Measurements from ENCODE around the gene PLEKHF1. TPM values are rescaled to one million over a fixed set of nuclear protein-coding genes. Genes with fewer than 3 reads are reported as not detected.

Gene PLEKHF1
- total RNA-seq, 1 experiment from 2014 or later = 5.5 TPM

DNA sequence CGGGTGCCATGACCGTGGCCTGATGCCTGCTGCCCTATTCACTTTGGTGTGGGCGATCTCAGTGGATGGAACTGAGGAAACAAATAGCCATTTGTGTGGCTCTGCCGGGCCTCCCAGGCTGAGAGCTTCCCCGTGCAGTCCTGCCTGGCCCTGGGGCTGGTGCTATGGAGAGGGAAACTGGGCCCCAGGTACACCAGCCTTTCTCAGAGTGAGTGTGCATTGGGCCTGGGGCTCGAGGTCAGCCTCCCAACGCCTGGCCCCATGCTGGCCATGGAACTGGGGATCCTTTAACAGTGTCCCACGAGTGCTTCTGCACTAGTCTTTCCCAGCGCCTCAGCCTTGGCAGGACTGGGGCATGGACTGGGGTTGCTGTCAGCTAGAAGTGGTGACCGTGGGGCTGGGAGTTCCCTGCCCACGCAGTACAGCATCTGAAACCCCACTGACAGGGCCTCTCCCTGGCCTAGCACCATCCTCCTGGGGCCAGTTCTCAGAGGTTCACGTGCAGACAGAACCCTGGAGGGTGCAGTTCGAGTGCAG, 10.5 kb downstream of the PLEKHF1 start:
- H4K20me1 ChIP-seq (ENCODE audit: insufficient read depth) = no peaks in the 10 kb centered on the region
- no peaks in the 10 kb centered on the region; a peak in 1 of 4 replicates for H3K36me3 ChIP-seq (ENCODE audit: control insufficient read depth in 1 of 2, insufficient read depth in 2 of 2, low read length in 2 of 2)
- ChIA-PET POLR2A (no interaction called here), CTCF (no interaction called here), RAD21 (ENCODE audit: low non-redundant PET in 1 of 2, low total read pairs in 2 of 2, uncharacterized antibody in 2 of 2, unreplicated experiment in 2 of 2) (no interaction called here)
- no peaks in the 10 kb centered on the region for H3K9me2 ChIP-seq (ENCODE audit: insufficient read depth)
- H3K4me2 ChIP-seq (ENCODE audit: low read length) = no peak overlapping the region
- BruUV-seq (replicated peaks) = no TSS peak
- intact Hi-C loops (cut with micrococcal nuclease) = no loop called here
- no peak for TF ChIP-seq YY1 (IDR thresholded peaks at IDR 0.05; ENCODE audit: extremely low read depth, insufficient replicate concordance, low read depth, low read length)
- H2AFZ ChIP-seq (ENCODE audit: low read depth, low read length, poor library complexity, severe bottlenecking) = no peak overlapping the region
- ATAC-seq = no peak
- H3K27ac ChIP-seq (ENCODE audit: low read depth, low read length) = no peak overlapping the region
- H3K4me1 ChIP-seq (ENCODE audit: control insufficient read depth in 1 of 2, insufficient read depth in 2 of 2, low read length in 2 of 2) = peaks cover 0 to 8% of the 10 kb centered on the region in 2 experiments; a peak in 2 of 4 replicates
- H3K9ac ChIP-seq (ENCODE audit: low read length) = no peak overlapping the region
- H3K4me3 ChIP-seq (replicated peaks in 1 of 2; ENCODE audit: low read depth in 1 of 2, low read length in 2 of 2) = no peak overlapping the region
- no peaks in the 10 kb centered on the region for H3K27me3 ChIP-seq (ENCODE audit: insufficient read depth, low read length)
- peaks cover 10% of the 10 kb centered on the region; the same call in 1 of the 2 replicates for H3K79me2 ChIP-seq (ENCODE audit: insufficient read depth, low read length)
- H3K9me3 ChIP-seq (ENCODE audit: control insufficient read depth in 1 of 2, insufficient read depth in 1 of 2, low read depth in 1 of 2, low read length in 2 of 2) = no peaks in the 10 kb centered on the region
- DNase-seq (ENCODE audit: low read depth, low spot score) = no peak

DNA sequence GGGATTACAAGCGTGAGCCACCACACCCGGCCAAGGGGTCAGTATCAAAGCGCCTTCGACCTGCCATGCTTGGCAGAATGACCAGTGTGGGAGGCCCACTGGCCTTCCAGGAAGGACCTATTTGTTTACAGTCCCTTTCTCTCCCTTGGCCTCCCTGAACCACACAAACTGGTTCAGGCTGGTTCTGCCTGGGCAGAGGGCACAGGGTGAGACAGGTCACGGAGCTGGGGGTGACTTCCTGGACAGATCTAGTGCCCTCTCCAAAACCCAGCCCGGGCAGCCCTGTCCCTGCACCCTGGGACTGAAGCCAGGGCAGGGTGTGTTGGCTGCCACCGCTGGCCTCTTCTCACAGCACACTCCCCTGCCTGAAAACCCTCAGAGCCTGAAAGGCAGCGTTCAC, 11.3 kb downstream of the PLEKHF1 start:
- Histone ChIP-seq H3K9me2 (ENCODE audit: insufficient read depth) (no peaks in the 10 kb centered on the region), H3K4me2 (ENCODE audit: low read length) (no peak overlapping the region), H3K9me3 (ENCODE audit: control insufficient read depth in 1 of 2, insufficient read depth in 1 of 2, low read depth in 1 of 2, low read length in 2 of 2) (no peaks in the 10 kb centered on the region), H3K27me3 (ENCODE audit: insufficient read depth, low read length) (no peaks in the 10 kb centered on the region), H4K20me1 (ENCODE audit: insufficient read depth) (no peaks in the 10 kb centered on the region), H3K4me1 (ENCODE audit: control insufficient read depth in 1 of 2, insufficient read depth in 2 of 2, low read length in 2 of 2) (peaks cover 0 to 4% of the 10 kb centered on the region in 2 experiments; a peak in 2 of 4 replicates), H3K9ac (ENCODE audit: low read length) (no peak overlapping the region), H3K36me3 (ENCODE audit: control insufficient read depth in 1 of 2, insufficient read depth in 2 of 2, low read length in 2 of 2) (no peaks in the 10 kb centered on the region; a peak in 1 of 4 replicates), H2AFZ (ENCODE audit: low read depth, low read length, poor library complexity, severe bottlenecking) (no peak overlapping the region), H3K4me3 (replicated peaks in 1 of 2; ENCODE audit: low read depth in 1 of 2, low read length in 2 of 2) (no peak overlapping the region), H3K27ac (ENCODE audit: low read depth, low read length) (no peak overlapping the region), H3K79me2 (ENCODE audit: insufficient read depth, low read length) (peaks cover 7% of the 10 kb centered on the region; the same call in 1 of the 2 replicates)
- CTCF ChIA-PET = no interaction called here
- intact Hi-C loops (cut with micrococcal nuclease) = no loop called here
- BruUV-seq (replicated peaks) = no TSS peak
- DNase-seq (ENCODE audit: low read depth, low spot score) = no peak
- no peak for ATAC-seq
- POLR2A ChIA-PET = no interaction called here
- RAD21 ChIA-PET (ENCODE audit: low non-redundant PET in 1 of 2, low total read pairs in 2 of 2, uncharacterized antibody in 2 of 2, unreplicated experiment in 2 of 2) = no interaction called here
- TF ChIP-seq RAD21 (IDR thresholded peaks at IDR 0.05; ENCODE audit: low read depth) (no peak), EZH2phosphoT487 (IDR thresholded peaks at IDR 0.05; ENCODE audit: borderline replicate concordance) (no peak), ZNF274 (IDR thresholded peaks at IDR 0.05; ENCODE audit: low read depth, low read length) (no peak), TCF7L2 (IDR thresholded peaks at IDR 0.05; ENCODE audit: borderline replicate concordance, extremely low read depth, insufficient read depth, insufficient read length) (no peak), CEBPB (IDR thresholded peaks at IDR 0.05; ENCODE audit: low read depth) (no peak), JUND (IDR thresholded peaks at IDR 0.05) (no peak), FOSL1 (IDR thresholded peaks at IDR 0.05; ENCODE audit: low read depth) (no peak)
